ENCODE measurements around the gene NEDD4L. TPM values are rescaled to one million over a fixed set of nuclear protein-coding genes. Genes with fewer than 3 reads are reported as not detected.
A peak's percentile ranks its signal among the peaks of the same experiment; 100 is the strongest.

The NEDD4L gene
- total RNA-seq, 1 donor: 31.5 TPM

GRCh38 chr18:58196881-58197872, 153.2 kb downstream of the NEDD4L start:
- no peak for DNase-seq (ENCODE audit: low read depth)
- no peak overlapping the region for H3K4me3 ChIP-seq (ENCODE audit: low read depth, low read length)
- TF ChIP-seq CTCF (IDR thresholded peaks at IDR 0.05; ENCODE audit: insufficient read depth, low read depth, low read length): no peak

DNA sequence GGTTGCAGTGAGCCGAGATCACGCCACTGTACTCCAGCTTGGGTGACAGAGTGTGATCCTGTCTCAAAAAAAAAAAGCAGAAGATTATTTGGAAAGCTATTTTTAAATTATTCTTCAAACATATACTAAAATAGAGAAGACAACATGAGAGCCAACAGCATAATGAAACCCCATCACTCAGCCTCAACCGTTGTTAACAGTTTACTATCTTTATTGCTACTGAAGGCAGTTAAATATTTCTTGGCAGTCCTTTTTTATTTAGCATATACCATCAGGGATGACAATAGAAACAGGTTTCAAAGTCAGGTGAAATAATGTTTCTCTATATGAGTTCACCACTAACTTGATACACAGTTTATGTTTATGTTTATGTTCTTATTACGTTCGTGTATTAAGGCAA, 157.2 kb downstream of the NEDD4L start:
- no peak overlapping the region for H3K4me3 ChIP-seq (ENCODE audit: low read depth, low read length)
- no peak for TF ChIP-seq CTCF (IDR thresholded peaks at IDR 0.05; ENCODE audit: insufficient read depth, low read depth, low read length)
- DNase-seq (ENCODE audit: low read depth): no peak

- no peak for TF ChIP-seq CTCF (IDR thresholded peaks at IDR 0.05; ENCODE audit: insufficient read depth, low read depth, low read length)
- H3K4me3 ChIP-seq (ENCODE audit: low read depth, low read length): no peak overlapping the region
- no peak for DNase-seq (ENCODE audit: low read depth)
Measured at GRCh38 chr18:58201733-58202730, 158.0 kb downstream of the NEDD4L start.

DNA sequence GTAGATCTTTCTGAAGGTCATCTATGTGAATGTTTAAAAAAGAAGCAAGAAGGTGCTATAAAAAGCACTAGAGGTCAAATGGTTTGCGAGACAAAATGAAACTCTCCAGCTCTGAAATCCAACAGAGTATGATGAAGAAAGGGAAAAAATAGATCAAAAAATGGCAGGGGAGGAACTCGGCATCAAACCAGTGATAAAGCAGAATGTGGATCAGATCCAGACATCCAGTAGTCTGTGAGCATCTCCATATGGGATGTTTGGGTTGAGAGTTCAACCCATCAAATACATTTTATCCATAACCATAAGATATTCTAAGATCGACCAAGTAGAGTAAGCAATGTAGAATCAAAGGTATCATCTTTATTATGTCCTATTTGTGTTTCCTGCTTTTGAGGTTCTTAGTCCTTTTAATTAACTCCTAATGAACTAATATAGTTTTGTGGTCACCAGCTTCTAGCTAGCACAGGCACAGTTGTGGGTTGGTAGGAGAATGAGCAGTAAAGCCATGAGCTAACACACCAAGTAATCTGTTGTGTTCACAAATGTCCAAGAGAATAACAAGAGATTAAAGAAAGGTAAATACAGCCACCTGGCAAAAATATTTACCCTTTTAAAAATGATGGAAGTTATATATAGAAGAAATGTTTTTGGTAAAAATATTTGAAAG, 160.9 kb downstream of the NEDD4L start:
- no peak for TF ChIP-seq CTCF (IDR thresholded peaks at IDR 0.05; ENCODE audit: insufficient read depth, low read depth, low read length)
- no peak for DNase-seq (ENCODE audit: low read depth)
- no peak overlapping the region for H3K4me3 ChIP-seq (ENCODE audit: low read depth, low read length)

DNA sequence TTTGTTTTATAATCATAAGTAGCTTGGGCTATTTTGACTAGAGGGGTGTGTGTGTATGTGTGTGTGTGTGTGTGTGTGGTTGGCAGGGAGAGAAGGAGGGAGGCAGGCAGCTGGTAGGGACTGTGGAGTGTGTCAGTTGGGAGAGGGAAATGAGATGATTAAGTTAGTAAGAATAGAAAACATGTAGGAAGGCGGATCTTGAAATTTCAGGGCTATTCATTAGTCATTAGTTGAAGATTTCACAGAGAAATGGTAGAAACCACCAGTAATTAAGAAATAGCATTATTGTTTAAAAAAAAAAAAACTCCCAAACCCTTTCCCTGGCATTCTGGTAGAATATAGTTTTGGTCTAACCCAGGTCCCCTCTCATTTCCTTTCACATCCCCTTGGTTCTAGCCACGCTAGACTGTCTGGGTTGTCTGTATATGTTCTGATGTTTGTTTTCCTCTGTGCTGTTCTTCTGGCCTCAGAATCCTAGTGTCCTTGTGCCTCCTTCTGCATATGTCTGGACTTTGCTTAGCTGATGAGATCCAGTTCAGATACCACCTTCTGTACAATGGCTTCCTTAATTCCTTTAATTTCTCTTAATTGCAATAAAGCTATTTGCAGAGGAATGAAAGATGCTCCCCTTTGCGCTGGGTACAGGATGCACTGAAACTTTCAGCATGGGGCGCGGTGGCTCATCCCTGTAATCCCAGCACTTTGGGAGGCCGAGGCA, 161.6 kb downstream of the NEDD4L start:
- TF ChIP-seq CTCF (IDR thresholded peaks at IDR 0.05; ENCODE audit: insufficient read depth, low read depth, low read length): no peak
- DNase-seq (ENCODE audit: low read depth): peak; percentile 47
- no peak overlapping the region for H3K4me3 ChIP-seq (ENCODE audit: low read depth, low read length)

Measured in fibroblast of villous mesenchyme (primary cell).